Caki2 (cell line): Measurements from ENCODE around the gene IFT122. TPM values are rescaled to one million over a fixed set of nuclear protein-coding genes. Genes with fewer than 3 reads are reported as not detected.
"Not testable (repeated sequence)": the region's sequence is repeated elsewhere in the genome, so short reads cannot be mapped to it uniquely, and the experiment has no call there.

Experiments used
- DNase-seq: peaks from one replicate; pipeline ENCODE4 v3.0.0-alpha.2; 2015; ENCODE audit warnings: low read depth
- in situ Hi-C: cut with HindIII; loops from 2 replicates; pipeline ENCODE4 v1.10.0; 2016; ENCODE audit warnings: low sequenced_read_pairs, low pct_unique_long_range_greater_than_20kb, mixed read lengths
- total RNA-seq: library from RNA; depleted of rRNA; stranded (reverse); fragments of >200 nt; shearing (Covaris generic); gene quantifications from 2 replicates; pipeline ENCODE4 v1.2.3, GENCODE V29; 2014; ENCODE audit warnings: low replicate concordance

Gene IFT122
- total RNA-seq, 1 experiment from 2014 or later: 23.4 TPM

DNA sequence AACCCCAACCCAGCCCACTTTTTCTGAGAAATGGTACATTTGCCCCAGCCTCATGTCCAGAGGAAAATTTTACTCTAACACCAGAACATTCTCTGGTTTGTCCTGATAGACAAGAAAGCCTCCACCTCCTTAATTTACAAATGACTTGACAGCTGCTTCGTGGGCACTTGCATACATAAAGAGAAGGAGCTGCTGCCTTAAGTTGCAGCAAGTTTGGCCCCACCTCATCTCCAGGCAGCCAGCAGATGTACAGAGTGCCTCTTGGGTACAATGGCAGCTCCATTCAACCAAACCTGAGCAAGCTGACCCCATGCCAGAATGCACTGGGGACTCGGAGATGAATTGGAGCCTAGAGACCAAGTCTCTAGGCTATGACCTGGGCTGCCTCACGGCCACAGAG lies 96.8 kb downstream of the IFT122 start:
- in situ Hi-C loops: no loop called here
- no peak for DNase-seq

DNA sequence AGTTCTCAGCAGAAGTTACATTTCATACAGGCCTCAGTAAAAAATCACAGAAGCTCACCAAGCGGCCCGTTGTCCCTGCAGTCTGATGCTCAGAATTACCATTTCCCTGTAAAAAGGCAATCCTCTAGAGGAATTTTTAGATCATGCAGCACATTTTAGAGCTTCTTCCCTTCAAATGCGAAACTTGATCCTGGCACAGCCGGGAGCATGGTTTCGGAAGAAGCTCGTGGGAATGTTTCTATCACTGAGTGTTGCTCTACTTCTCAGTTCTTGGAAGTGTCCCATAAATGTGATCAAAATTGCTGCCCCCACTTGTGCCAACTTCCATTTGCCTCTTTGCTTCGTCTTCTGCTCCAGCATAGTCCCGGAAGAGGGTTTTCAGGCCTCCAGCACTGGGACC lies 99.2 kb downstream of the IFT122 start:
- in situ Hi-C loops: no loop called here
- no peak for DNase-seq

DNA sequence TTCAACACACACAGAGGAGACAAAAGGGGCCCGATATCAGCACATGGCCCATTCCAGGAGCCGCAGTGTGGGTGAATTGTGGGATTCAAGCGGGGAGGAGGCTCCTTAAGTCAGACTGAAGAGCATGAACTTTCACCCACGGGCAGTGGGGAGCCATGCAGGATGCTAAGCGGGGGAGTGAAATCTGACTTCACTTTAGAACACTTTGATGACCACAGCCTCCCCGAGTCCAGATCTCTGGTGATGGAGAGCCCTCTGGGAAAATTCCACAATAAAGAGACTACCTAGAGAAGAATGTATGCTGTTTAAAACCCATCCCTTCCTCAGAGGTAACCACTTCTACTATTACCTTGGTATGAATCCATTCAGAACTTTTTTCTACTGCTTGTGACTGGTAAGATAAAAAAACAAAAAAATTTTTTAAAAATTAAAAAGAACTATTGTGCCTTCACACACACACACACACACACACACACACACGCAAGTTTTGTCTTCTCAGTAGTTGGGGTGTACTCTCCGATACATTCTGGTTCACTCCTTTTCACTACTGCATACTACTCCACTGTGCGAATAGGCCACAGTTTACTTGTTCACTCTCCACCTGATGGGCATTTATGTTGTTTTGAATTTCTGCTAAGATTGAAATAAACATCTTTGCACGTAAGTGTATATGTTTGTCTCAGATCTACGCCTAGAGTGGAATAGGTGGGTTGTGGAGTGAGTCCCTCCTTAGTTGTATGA lies 100.9 kb downstream of the IFT122 start:
- in situ Hi-C loops: no loop called here
- DNase-seq: no peak

DNA sequence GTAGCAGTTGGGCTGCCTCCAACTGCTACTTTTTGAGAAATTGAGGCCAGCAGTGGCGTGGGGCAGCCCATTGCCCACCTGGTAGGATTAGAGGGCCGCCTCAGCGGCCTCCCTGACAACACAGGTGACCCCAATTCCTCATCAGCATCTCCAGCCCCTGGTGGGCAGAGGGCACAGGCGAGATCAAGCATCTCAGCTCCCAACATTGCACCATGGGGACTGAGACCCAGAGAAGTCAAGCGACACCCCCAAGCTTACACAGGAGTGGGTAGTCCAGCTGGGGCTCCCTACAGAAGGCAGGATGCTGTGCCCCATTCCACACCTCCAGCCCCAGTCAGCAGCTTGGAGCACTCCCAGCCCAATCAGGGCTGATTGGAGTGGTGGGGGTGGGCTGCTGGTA lies 102.7 kb downstream of the IFT122 start:
- no peak for DNase-seq
- in situ Hi-C loops: no loop called here

DNA sequence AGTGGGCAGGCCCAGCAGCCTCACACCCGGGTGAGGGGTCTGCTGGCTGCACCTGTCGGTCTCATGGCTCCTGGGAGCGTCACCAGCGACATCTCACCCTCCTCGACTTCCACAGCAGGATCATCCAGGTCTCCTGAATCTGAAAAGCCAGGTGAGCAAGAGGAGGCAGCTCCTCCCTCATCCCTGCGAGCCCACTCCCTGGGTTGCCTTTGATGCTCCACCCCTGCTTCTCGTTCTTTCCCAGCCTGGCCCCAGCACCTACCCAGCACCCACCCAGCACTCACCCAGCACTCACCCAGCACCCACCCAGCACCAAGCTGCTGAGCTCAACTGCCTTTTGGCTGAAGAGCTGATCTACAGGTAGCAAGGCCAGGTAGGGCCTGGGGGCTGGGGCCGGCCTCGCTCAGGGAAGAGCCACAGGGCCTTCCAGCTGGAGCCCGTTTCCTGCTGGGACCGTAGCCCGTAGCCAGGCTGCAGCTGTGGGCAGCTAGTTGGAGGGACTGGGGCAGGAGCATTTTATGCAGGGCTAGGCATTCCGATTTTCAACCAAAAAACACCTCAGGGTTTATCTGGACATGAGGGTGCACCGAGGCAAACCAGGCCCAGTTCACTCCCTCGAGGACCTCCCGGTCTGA lies 103.2 kb downstream of the IFT122 start, which contains the start of gene H1-8:
Gene H1-8 (plus strand): TSS at position 20 of the 635 bp plus-strand sequence. CDS start 44 bp downstream, at position 64.
- DNase-seq: no peak
- in situ Hi-C loops: no loop called here

DNA sequence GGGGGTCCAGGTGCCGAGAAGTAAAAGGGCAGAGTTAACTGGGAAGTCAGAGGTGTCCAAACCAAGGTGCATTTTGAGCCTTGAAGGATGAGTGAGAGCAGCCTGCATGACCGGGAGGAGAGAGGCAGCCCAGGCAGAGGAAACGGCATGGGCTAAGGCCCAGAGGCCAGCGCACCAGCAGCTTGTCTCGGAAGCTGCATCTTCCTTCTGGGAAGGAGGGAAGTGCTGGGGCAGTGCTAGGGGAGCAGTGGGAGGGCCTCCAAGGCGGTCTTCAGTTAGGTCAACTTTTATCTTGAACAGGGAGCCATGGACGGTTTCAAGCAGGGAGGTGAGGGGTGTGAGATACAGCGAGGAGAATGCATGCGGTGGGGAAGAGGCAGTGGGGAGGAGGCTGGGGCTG lies 104.0 kb downstream of the IFT122 start:
- DNase-seq: no peak
- in situ Hi-C loops: no loop called here

DNA sequence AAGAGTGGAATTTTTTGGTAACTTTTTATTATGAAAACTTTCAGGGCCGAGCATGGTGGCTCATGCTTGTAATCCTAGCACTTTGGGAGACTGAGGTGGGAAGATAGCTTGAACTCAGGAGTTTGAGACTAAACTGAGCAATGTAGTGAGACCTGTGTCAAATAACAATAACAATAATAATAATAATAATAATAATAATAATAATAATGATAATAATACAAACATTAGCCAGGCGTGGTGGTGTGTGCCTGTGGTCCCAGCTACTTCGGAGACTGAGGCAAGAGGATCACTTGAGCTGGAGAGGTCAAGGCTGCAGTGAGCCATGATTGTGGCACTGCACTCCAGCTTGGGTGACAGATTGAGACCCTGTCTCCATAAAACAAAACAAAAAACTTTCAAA lies 105.9 kb downstream of the IFT122 start:
- DNase-seq, in situ Hi-C loops: not testable (repeated sequence)

DNA sequence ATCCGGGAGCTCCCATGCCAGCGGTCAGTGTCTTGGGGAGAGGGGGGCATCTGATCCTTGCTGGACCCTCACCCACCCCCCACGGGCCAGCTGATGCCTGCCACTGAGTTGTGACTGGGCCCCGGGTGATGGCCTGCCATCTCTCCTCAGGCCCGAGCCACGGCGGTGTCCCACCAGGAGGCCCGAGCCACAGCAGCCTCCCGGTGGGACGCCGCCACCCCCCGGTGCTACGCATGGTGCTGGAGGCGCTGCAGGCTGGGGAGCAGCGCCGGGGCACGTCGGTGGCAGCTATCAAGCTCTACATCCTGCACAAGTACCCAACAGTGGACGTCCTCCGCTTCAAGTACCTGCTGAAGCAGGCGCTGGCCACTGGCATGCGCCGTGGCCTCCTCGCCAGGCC lies 107.2 kb downstream of the IFT122 start:
- in situ Hi-C loops: no loop called here
- DNase-seq: no peak

DNA sequence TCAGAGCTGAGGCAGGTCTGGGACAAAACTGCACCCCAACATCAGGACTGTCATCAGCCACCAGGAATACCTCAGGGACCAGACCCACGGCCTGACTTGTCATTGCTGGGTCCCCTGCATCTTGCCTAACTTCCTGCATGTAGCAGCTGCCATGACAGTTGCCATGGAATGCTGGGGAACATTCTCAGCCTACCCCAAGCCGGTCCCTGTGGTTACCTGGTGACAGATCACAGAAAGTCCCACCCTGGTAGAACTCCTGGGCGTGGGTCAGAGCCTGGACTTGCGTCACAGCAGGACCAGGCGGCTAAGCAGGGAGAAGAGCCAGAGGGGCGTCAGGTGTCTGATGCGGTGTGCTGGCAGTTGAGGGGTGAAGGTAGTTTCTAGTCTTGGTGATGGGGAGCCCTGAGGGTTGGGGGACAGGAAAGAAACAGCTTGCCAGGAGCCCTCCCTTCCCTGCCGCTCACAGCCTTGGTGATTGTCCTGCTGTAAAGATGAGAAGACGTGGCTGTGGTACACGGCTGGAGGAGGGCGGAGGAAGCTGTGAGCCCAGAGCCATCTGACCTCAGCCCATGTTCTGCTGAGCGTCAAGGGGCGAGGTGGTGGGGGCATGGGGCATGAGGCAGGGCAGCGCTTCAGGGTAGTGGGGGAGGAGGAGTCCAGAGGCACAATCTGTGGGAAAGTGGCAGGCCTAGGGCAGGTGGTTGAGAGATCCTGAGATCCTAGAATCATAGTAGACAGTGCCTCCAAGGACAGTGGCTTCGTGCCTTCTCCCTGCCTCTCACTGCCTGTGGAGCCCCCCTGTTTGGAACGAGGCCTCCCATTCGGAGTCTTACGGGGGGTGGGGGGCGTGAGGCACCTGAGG lies 108.3 kb downstream of the IFT122 start:
- in situ Hi-C loops: no loop called here
- no peak for DNase-seq

DNA sequence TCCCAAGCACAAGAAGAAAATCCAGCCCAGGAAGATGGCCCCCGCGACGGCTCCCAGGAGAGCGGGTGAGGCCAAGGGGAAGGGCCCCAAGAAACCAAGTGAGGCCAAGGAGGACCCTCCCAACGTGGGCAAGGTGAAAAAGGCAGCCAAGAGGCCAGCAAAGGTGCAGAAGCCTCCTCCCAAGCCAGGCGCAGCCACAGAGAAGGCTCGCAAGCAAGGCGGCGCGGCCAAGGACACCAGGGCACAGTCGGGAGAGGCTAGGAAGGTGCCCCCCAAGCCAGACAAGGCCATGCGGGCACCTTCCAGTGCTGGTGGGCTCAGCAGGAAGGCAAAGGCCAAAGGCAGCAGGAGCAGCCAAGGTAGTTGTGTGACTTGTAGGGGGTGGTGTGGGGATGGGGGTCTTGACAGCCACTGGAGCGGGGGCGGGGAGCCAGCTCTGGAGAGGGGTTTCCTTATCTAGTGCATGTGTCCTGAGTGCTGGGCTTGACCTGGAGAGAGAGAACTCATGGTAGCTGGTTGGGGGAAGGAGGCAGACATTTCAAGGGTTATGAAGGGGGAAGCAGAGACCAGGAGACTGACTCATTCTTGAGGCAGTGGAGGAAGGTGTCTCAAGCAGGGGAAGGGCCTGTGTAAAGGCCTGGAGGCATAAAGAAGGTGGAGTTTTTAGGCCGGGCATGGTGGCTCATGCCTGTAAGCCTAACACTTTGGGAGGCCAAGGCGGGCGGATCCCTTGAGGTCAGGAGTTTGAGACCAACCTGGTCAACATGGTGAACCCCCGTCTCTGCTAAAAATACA lies 109.2 kb downstream of the IFT122 start:
- no peak for DNase-seq
- in situ Hi-C loops: no loop called here

DNA sequence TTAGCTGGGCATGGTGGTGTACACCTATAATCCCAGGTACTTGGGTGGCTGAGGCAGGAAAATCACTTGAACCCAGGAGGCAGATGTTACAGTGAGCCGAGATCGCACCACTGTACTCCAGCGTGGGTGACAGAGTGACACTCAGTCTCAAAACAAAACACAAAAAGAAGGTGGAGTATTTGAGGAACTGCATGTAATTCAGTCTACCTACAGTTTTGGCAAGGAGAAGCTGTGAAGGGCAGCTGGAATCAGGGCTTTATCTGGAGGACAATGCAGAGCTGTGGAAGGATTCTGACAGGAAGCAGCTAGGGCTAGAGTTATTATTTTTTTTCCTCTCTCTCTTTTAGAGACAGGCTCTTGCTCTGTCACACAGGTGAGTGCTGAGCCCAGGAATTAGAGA lies 109.8 kb downstream of the IFT122 start:
- in situ Hi-C loops: no loop called here
- no peak for DNase-seq

DNA sequence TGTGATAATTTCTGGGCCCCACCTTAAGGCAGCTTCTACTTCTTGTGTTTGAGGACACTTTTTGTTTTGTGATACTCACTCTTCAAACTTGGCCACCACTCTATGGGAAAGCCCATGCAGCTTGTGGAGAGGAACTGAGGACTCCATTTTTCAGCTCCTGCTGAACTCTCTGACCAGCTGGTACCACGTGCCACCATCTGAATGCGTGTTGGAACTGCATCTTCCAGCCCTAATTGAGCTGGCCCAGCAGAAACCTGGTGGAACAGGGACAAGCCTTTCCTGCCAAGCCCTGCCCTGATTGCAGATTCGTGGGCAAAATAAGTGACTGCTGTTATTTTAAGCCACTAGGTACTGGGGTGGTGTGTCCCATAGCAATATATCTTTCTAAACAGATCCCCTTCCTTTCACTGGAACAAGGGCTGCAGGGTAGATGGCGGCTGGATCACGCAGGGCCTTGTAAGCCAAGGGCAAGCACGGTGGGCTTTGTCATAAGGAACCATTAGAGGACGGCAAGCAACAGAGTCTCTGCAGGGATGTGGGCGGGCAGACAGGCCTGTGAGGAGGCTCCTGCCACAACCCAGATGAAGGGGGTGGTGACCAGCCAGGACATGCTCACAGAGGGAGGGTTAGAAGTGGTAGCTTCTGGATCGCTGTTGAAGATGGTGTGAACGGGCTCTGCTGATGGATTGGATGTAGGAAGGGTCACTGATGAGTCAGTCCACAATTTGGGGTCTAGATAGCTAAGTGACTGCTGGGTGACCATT lies 112.4 kb downstream of the IFT122 start:
- DNase-seq: no peak
- in situ Hi-C loops: no loop called here

DNA sequence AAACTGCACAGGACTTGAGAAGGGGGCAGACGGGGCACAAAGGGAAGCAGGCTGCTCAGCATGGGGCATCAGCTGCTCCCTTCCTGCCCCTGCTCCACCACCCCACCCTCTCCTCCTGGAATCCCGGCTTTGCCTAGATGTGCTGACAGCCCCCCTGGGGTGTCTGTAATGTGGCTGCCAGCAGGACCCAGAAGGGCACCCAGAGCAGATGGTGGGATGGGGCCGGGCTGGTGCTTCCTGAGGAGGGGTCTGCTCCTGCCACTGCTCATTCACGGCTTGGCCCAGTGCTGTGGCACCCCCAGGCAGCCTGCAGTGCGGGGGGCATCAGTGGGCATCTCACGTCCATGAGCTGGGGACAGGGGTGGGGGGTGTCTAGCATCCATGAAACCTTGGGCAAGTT lies 113.1 kb downstream of the IFT122 start:
- no peak for DNase-seq
- in situ Hi-C loops: no loop called here

DNA sequence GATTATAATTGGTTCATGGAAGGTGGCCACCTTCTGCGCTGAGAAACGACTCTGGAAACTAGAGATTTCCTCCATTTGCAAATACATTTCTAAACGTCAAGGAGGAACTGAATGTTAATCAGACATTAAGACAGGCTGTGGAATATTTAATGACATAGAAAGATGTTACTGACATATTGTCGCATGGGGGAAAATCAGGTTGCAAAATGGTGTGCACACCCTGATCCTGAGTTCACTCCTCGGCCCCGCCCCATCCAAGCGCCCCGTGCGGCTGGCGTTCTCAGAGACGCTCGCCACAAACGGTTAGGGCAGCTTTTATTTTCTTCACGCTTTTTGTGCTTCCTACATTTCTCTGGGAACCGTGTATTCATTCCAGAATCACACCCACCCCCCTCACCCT lies 113.7 kb downstream of the IFT122 start:
- in situ Hi-C loops: no loop called here
- no peak for DNase-seq

DNA sequence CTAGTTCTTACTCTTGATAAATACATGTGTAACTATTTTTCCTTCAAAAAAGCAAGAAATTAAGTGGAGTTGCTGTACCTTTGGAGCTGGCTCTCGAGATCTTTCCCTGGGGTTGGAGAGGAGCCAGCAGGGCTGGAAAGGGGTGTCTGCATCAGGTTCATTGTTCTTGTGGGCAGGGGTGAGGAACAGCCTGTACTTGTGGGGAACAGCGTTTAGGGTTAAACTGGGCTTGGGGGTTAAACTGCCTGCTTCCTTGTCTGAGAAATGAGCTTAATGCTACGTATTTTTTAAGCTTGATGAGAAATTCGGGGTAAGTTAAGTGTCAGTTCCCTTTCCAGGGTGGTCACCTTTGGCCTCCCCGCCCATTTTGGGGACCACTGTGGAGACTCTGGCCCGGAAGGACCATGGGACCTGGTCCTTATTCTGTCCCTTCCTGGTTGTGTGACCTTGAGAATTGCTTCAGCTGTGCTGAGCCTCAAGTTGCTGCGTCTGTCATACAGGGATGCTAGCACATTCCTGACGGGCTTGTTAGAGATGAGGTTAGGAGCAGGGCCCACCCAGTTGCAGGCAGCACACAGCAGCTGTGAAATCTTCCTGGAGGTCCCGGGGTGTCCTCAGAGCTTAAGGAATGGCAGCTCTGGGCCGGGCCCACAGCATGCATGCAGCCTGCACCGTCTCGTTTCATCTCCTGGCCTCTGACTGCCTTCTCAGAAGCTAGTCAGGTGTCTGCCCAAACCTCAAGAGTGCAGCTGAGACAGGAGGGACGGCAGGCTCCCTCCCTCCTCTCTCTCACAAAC lies 114.5 kb downstream of the IFT122 start:
- in situ Hi-C loops: no loop called here
- no peak for DNase-seq

DNA sequence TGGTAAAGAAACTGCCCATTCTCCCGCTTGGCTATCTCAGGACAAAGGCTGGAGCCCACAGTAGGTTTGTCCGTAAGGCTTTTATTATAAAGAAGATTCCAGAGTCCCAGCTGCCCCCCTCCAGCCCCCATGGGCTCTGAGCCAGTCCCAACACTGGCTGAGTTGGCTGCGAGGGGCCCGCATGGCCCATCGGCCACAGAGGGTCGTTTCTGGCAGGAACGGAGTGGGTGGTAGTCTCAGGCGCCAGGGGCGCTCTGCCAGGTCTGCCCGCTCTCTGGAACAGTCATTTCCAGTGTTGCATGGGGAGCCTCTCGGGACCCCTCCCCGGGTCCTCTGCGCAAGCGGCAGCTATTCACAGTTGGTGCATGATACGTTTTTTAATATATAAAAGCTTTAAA lies 115.1 kb downstream of the IFT122 start:
- in situ Hi-C loops: no loop called here
- DNase-seq: no peak
